Measurements from ENCODE around the gene SPEN.

- TF ChIP-seq CTCF (IDR thresholded peaks at IDR 0.05) (no peak), ZFX (IDR thresholded peaks at IDR 0.05; ENCODE audit: borderline replicate concordance) (no peak)
These were observed 135.8 kb downstream of the SPEN start for GRCh38 chr1:15983275-15983674.

Data from 22Rv1 (cell line).